SK-N-SH (cell line): ENCODE measurements around the gene RORB. TPM values are rescaled to one million over a fixed set of nuclear protein-coding genes. Genes with fewer than 3 reads are reported as not detected.

Source experiments
- CTCF ChIA-PET: fragments of 300-600, 350-600 bp; formaldehyde crosslinking; extraction: SDS; loops from one replicate; lab custom pipeline; 2021; lab: Yijun Ruan, JAX
- POLR2A ChIA-PET: fragments of 350-600 bp; sonication (Branson Sonifier 250); formaldehyde crosslinking; extraction: SDS; loops from one replicate; lab custom pipeline; 2020; ENCODE audit warnings: antibody characterized with exemption, inconsistent platforms; lab: Yijun Ruan, JAX
- DNase-seq: peaks from one replicate; pipeline ENCODE4 v3.0.0; 2012
- H2AFZ ChIP-seq: fragments of 200-600 bp; sonication (generic); 2 replicates; pipeline ENCODE4 v1.8.1; 2016; ENCODE audit warnings: antibody characterized with exemption, mild to moderate bottlenecking, low read depth
- H3F3A ChIP-seq: fragments of 200-600 bp; sonication (generic); replicated peaks from 2 replicates; pipeline ENCODE3; 2016; ENCODE audit warnings: antibody characterized with exemption, mild to moderate bottlenecking; ENCODE audit not compliant: insufficient read depth
- H3K27ac ChIP-seq, 2 experiments: fragments of 200-500 bp in 1 of 2; fragments of 200-600 bp in 1 of 2; sonication (Bioruptor generic) in 1 of 2; sonication (generic), shearing (Covaris generic) in 1 of 2; 2 replicates each; pipeline versions ENCODE4 v1.5.1 to v1.6.1; 2014 to 2016; ENCODE audit warnings: low read depth in 2 of 2, inconsistent platforms in 1 of 2, low read length in 1 of 2, mild to moderate bottlenecking in 1 of 2, mixed read lengths in 1 of 2
- H3K27me3 ChIP-seq: fragments of 200-600 bp; sonication (generic), shearing (Covaris generic); 2 replicates; pipeline ENCODE4 v1.6.1; 2016; ENCODE audit warnings: mixed run types; ENCODE audit not compliant: insufficient read depth
- H3K36me3 ChIP-seq, 2 experiments: fragments of 200-500 bp in 1 of 2; fragments of 200-600 bp in 1 of 2; sonication (Bioruptor generic) in 1 of 2; sonication (generic) in 1 of 2; replicated peaks in 1 of 2; 2 replicates each; pipeline versions ENCODE3 to v1.5.1; 2014 to 2016; ENCODE audit warnings: low read length in 1 of 2, mild to moderate bottlenecking in 1 of 2; ENCODE audit not compliant: insufficient read depth in 2 of 2, control insufficient read depth in 1 of 2
- H3K4me1 ChIP-seq, 2 experiments: fragments of 200-500 bp in 1 of 2; fragments of 200-600 bp in 1 of 2; sonication (Bioruptor generic) in 1 of 2; sonication (generic), shearing (Covaris generic) in 1 of 2; 2 replicates each; pipeline versions ENCODE4 v1.5.1 to v1.6.1; 2014 to 2016; ENCODE audit warnings: low read depth in 1 of 2, low read length in 1 of 2, mixed run types in 1 of 2; ENCODE audit not compliant: insufficient read depth in 2 of 2, control insufficient read depth in 1 of 2
- H3K4me2 ChIP-seq: fragments of 200-600 bp; sonication (generic), shearing (Covaris generic); 2 replicates; pipeline ENCODE4 v1.6.1; 2017; ENCODE audit warnings: mixed run types
- H3K4me3 ChIP-seq, 2 experiments: fragments of 200-500 bp in 1 of 2; fragments of 200-600 bp in 1 of 2; sonication (Bioruptor generic) in 1 of 2; sonication (generic), shearing (Covaris generic) in 1 of 2; 2 replicates each; pipeline versions ENCODE4 v1.5.1 to v1.8.1; 2014 to 2016; ENCODE audit warnings: low read depth in 2 of 2, inconsistent platforms in 1 of 2, low read length in 1 of 2, mild to moderate bottlenecking in 1 of 2, mixed read lengths in 1 of 2, moderate library complexity in 1 of 2
- H3K79me2 ChIP-seq: fragments of 200-600 bp; sonication (generic); 2 replicates; pipeline ENCODE4 v1.8.1; 2017; ENCODE audit warnings: mild to moderate bottlenecking; ENCODE audit not compliant: insufficient read depth
- H3K9ac ChIP-seq: fragments of 200-600 bp; sonication (generic); 2 replicates; pipeline ENCODE4 v1.6.1; 2017; ENCODE audit warnings: mixed run types
- H3K9me2 ChIP-seq: fragments of 200-600 bp; sonication (generic); 2 replicates; pipeline ENCODE4 v1.6.1; 2017; ENCODE audit warnings: mixed run types
- H3K9me3 ChIP-seq: fragments of 200-600 bp; sonication (generic); 2 replicates; pipeline ENCODE4 v1.6.1; 2017; ENCODE audit warnings: mixed run types, mild to moderate bottlenecking, moderate library complexity
- H4K20me1 ChIP-seq: fragments of 200-600 bp; sonication (generic); 2 replicates; pipeline ENCODE4 v1.6.1; 2017; ENCODE audit warnings: mild to moderate bottlenecking, mixed run types; ENCODE audit not compliant: insufficient read depth
- CHD2 ChIP-seq: fragments of 150-350 bp; IDR thresholded peaks from 2 replicates; pipeline ENCODE4 v1.6.1; 2018; ENCODE audit warnings: low read length; ENCODE audit not compliant: partially characterized antibody
- CTCF ChIP-seq: fragments of 200-600 bp; sonication (generic); IDR thresholded peaks from 2 replicates; pipeline ENCODE4 v1.6.1; 2017; ENCODE audit warnings: antibody characterized with exemption, mild to moderate bottlenecking, moderate library complexity
- ELF1 ChIP-seq: IDR thresholded peaks from 2 replicates; pipeline ENCODE4 v1.4.0; 2012
- FOSL2 ChIP-seq: IDR thresholded peaks from 2 replicates; pipeline ENCODE4 v1.4.0; 2012; ENCODE audit warnings: low read depth, mild to moderate bottlenecking, moderate library complexity, borderline replicate concordance
- FOXJ3 ChIP-seq: sonication (generic); formaldehyde crosslinking; IDR thresholded peaks from 2 replicates; pipeline ENCODE4 v1.5.1; 2020; ENCODE audit warnings: mild to moderate bottlenecking, missing genetic modification reagents
- FOXM1 ChIP-seq: IDR thresholded peaks from 2 replicates; pipeline ENCODE4 v1.4.0; 2012; ENCODE audit warnings: low read depth, mild to moderate bottlenecking
- GABPA ChIP-seq: IDR thresholded peaks from 2 replicates; pipeline ENCODE4 v1.4.0; 2012; ENCODE audit warnings: low read depth, mild to moderate bottlenecking
- GATA2 ChIP-seq: sonication (generic); formaldehyde crosslinking; IDR thresholded peaks from 2 replicates; pipeline ENCODE4 v1.5.0; 2020; ENCODE audit warnings: mild to moderate bottlenecking, missing genetic modification reagents
- IRF3 ChIP-seq: fragments of 150-350 bp; IDR thresholded peaks from 2 replicates; pipeline ENCODE4 v1.6.1; 2016; ENCODE audit warnings: mild to moderate bottlenecking, low read depth, low read length
- MEF2A ChIP-seq: IDR thresholded peaks from 2 replicates; pipeline ENCODE4 v1.4.0; 2012; ENCODE audit warnings: low read depth, borderline replicate concordance
- PBX3 ChIP-seq: IDR thresholded peaks from 2 replicates; pipeline ENCODE4; 2012
- POLR2AphosphoS5 ChIP-seq: IDR thresholded peaks from 2 replicates; pipeline ENCODE4 v1.6.1; 2012; ENCODE audit warnings: low read depth, low read length
- RCOR1 ChIP-seq: fragments of 150-350 bp; IDR thresholded peaks from 2 replicates; pipeline ENCODE4 v1.6.1; 2017; ENCODE audit warnings: antibody characterized with exemption, low read length
- RFX5 ChIP-seq: IDR thresholded peaks from 2 replicates; pipeline ENCODE4 v1.6.1; 2012; ENCODE audit warnings: mild to moderate bottlenecking, improper control_type of control experiment, low read length
- RXRA ChIP-seq: IDR thresholded peaks from 2 replicates; pipeline ENCODE4 v1.4.0; 2012; ENCODE audit warnings: low read depth, mild to moderate bottlenecking, borderline replicate concordance
- SIN3A ChIP-seq: IDR thresholded peaks from 2 replicates; pipeline ENCODE4 v1.6.1; 2012; ENCODE audit warnings: low read depth, mild to moderate bottlenecking, low read length, moderate library complexity, borderline replicate concordance
- SMC3 ChIP-seq: IDR thresholded peaks from 2 replicates; pipeline ENCODE4 v1.6.1; 2012; ENCODE audit warnings: low read depth, low read length, improper control_type of control experiment
- TAF1 ChIP-seq: IDR thresholded peaks from 2 replicates; pipeline ENCODE4 v1.6.1; 2012; ENCODE audit warnings: low read depth, mild to moderate bottlenecking, low read length, moderate library complexity, borderline replicate concordance
- TEAD4 ChIP-seq: IDR thresholded peaks from 2 replicates; pipeline ENCODE4 v1.4.0; 2012; ENCODE audit warnings: mild to moderate bottlenecking, borderline replicate concordance; ENCODE audit not compliant: insufficient read depth
- ZBTB33 ChIP-seq: IDR thresholded peaks from 2 replicates; pipeline ENCODE4 v1.4.0; 2012; ENCODE audit warnings: low read depth, borderline replicate concordance
- WGBS: methylation state at CpG from one replicate; pipeline ENCODE4 v1.1.6; 2017; ENCODE audit warnings: low lambda C conversion rate; 5-methylcytosine and 5-hydroxymethylcytosine counted together
- polyA plus RNA-seq, 3 experiments: library from polyadenylated mRNA; depleted of rRNA; stranded (reverse); fragments of >200 nt; gene quantifications; 2 replicates each; pipeline ENCODE4 v1.2.3, GENCODE V29; 2012
- TF ChIP-seq, protein P1 (sequence below): IDR thresholded peaks from 2 replicates; pipeline ENCODE4 v1.4.0; 2012; ENCODE audit warnings: low read depth

Gene RORB
- polyA plus RNA-seq, 1 of the 3 experiments (the other 2 are of a cell fraction), result 0.13 TPM

DNA sequence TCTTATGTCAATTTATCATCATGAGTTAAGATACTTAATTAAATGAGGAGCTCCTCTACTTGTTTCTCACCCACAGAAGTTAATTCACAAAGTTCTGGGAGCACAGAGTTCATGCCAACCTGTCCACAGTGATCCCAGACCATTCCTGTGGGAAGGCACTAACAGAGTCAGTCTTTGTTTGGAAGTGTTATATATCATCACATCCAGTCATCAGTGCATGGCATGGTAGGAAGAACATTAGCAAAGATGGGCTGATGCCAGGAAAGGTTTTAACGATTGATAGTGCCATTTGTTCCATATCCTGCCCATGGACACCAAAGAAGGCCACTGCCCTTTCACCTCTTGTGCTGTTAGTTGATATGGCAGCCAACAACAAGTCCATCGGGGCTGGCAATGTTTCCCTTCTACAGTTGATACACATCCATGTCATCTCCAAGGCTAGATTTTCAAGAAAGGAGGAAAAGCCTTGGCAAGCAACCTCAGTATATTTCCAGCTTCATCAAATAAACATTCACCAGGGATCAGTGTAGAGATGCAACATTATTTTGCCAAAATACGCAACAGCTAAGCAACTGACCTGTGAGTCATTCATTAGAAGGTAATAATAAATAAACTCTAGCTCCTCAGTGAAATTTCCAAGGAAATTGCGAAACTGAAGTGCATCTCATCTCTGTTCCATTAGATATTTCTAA lies 169.6 kb downstream of the RORB start:
- no peak overlapping the region for H2AFZ ChIP-seq
- ChIA-PET POLR2A (no interaction called here), CTCF (interaction anchor here (1.3 to 1.5 kb wide), 2 partner anchors 16 to 76 kb away, joined by 3 to 6 read pairs; no protein-coding TSS in a partner anchor)
- TF ChIP-seq TEAD4, result no peak
- no peak for TF ChIP-seq RXRA
- no peak for TF ChIP-seq RCOR1
- no peak for TF ChIP-seq IRF3
- TF ChIP-seq, protein P1, sequence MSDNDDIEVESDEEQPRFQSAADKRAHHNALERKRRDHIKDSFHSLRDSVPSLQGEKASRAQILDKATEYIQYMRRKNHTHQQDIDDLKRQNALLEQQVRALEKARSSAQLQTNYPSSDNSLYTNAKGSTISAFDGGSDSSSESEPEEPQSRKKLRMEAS, result no peak
- no peak for TF ChIP-seq SIN3A
- H3K9ac ChIP-seq, result no peak overlapping the region
- H3K36me3 ChIP-seq, result no peaks in the 10 kb centered on the region
- no peaks in the 10 kb centered on the region for H4K20me1 ChIP-seq
- no peaks in the 10 kb centered on the region for H3K9me2 ChIP-seq
- no peak overlapping the region for H3K27ac ChIP-seq
- no peak for DNase-seq
- no peaks in the 10 kb centered on the region for H3K9me3 ChIP-seq
- 39% methylated on average over 3 of the region's 4 CpGs for WGBS
- no peaks in the 10 kb centered on the region for H3K27me3 ChIP-seq
- H3K4me2 ChIP-seq, result no peak overlapping the region
- no peak overlapping the region for H3K4me3 ChIP-seq
- H3F3A ChIP-seq, result no peaks in the 10 kb centered on the region
- H3K79me2 ChIP-seq, result no peaks in the 10 kb centered on the region
- H3K4me1 ChIP-seq, result no peaks in the 10 kb centered on the region

GRCh38 chr9:74672237-74672636 lies 175.1 kb downstream of the RORB start:
- TF ChIP-seq PBX3 (no peak), FOXM1 (no peak), MEF2A (no peak), TAF1 (no peak), FOXJ3 (no peak), SMC3 (no peak), FOSL2 (no peak), POLR2AphosphoS5 (no peak), CHD2 (no peak), GATA2 (CRISPR knock-in tag) (no peak), RFX5 (no peak), GABPA (no peak), ZBTB33 (no peak), ELF1 (no peak), CTCF (no peak)
- TF ChIP-seq, protein P1, result no peak
- ChIA-PET CTCF (interaction anchor here (1.6 kb wide), 1 partner anchor 17 kb away, joined by 4 read pairs; no protein-coding TSS in a partner anchor), POLR2A (no interaction called here)
- no peak overlapping the region for H3K9ac ChIP-seq
- no peaks in the 10 kb centered on the region for H4K20me1 ChIP-seq
- no peak for DNase-seq
- no peak overlapping the region for H3K4me3 ChIP-seq
- H3K36me3 ChIP-seq, result no peaks in the 10 kb centered on the region
- H3K9me3 ChIP-seq, result no peaks in the 10 kb centered on the region
- no peak overlapping the region for H3K27ac ChIP-seq
- no peaks in the 10 kb centered on the region for H3F3A ChIP-seq
- no peak overlapping the region for H3K4me2 ChIP-seq
- H2AFZ ChIP-seq, result no peak overlapping the region
- H3K27me3 ChIP-seq, result no peaks in the 10 kb centered on the region
- H3K9me2 ChIP-seq, result no peaks in the 10 kb centered on the region
- H3K79me2 ChIP-seq, result no peaks in the 10 kb centered on the region
- 32% methylated on average over 2 of the region's 2 CpGs for WGBS
- no peaks in the 10 kb centered on the region for H3K4me1 ChIP-seq
